ENCODE data around the gene SLC37A2.

SLC37A2 gene

DNA sequence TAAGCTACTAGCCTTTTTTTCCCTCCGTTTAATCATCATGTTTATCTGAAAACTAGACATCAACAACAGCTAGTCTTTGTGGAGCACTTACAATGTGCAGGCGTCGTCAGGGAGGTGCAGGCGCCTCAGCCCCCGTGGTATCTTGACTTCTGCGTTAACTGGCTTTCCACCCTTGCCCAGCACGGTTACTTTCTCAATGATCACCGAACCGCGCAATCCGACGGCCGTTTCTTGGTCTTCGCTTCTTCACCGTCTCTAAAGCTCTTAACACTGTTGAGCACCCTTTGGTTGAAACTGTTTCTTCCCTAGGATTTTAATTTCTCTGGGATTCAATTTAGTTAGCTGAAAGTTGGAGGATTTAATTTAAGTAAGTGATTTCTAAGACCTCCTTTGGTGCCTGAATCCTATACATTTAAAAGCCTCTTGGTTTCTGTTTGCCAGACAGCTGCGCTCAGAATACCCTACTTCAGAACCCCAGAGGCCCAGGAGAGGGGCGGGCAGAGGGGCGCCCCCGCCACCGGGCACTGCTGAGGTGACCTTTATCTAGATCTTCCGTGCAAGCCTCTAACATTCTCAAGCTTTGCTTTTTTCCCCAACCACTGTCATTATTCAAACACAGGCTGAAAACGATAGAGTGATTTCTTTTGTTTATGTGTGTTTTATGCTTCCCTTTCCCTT lies 66.3 kb downstream of the SLC37A2 start:
- TF ChIP-seq, protein P1, sequence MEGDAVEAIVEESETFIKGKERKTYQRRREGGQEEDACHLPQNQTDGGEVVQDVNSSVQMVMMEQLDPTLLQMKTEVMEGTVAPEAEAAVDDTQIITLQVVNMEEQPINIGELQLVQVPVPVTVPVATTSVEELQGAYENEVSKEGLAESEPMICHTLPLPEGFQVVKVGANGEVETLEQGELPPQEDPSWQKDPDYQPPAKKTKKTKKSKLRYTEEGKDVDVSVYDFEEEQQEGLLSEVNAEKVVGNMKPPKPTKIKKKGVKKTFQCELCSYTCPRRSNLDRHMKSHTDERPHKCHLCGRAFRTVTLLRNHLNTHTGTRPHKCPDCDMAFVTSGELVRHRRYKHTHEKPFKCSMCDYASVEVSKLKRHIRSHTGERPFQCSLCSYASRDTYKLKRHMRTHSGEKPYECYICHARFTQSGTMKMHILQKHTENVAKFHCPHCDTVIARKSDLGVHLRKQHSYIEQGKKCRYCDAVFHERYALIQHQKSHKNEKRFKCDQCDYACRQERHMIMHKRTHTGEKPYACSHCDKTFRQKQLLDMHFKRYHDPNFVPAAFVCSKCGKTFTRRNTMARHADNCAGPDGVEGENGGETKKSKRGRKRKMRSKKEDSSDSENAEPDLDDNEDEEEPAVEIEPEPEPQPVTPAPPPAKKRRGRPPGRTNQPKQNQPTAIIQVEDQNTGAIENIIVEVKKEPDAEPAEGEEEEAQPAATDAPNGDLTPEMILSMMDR (conservative IDR thresholded peaks at IDR 0.05; ENCODE audit: control insufficient read depth, insufficient read depth, low read depth, low read length) = no peak

DNA sequence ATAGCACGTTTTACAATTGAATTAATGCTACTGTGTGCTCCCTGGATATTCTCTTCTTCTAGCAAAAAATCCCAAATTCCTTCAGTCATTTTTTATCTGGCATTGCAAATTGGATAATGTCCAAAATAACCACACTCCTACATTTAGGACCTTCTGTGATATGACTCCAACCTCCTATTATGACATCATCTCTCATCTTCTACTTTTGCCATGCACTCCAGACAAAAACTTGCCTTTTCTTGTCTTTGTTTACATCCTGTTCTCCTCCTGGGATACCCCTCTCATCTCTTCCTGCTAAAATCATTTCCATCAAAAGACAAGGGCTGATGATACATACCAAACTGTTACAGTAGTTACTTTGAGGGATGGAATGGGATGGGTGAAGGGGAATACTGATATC lies 69.0 kb downstream of the SLC37A2 start:
- TF ChIP-seq, protein P1 (conservative IDR thresholded peaks at IDR 0.05; ENCODE audit: control insufficient read depth, insufficient read depth, low read depth, low read length) = no peak
- no peak for DNase-seq (ENCODE audit: low read depth)

More for the DNA sequence above, 66.3 kb downstream of the SLC37A2 start:
- H3K4me3 ChIP-seq (ENCODE audit: control insufficient read depth, low read depth, low read length) = no peak overlapping the region
- no peak for DNase-seq (ENCODE audit: low read depth)

DNA sequence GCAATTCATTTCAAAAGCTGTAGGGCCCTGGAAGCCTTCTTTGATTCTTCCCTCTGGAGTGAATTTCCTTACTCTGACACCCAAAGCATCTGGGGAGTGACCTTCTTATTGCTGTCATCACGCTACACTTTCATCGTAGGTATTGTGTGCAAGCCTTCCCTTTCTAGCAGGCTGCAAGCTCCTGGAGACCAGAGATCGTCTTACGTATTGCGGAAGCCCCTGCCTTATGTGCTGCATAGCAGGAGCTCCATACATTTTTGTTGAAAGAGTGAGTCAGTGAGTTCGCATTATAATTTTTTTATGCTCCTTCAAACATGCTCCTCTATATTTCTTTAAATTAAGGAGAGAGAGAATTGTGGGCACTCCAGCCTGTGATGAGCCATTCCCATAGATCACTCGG lies 69.5 kb downstream of the SLC37A2 start:
- TF ChIP-seq, protein P1 (conservative IDR thresholded peaks at IDR 0.05; ENCODE audit: control insufficient read depth, insufficient read depth, low read depth, low read length) = no peak
- H3K4me3 ChIP-seq (ENCODE audit: control insufficient read depth, low read depth, low read length) = no peak overlapping the region
- no peak for DNase-seq (ENCODE audit: low read depth)

More for the DNA sequence above, 69.0 kb downstream of the SLC37A2 start:
- no peak overlapping the region for H3K4me3 ChIP-seq (ENCODE audit: control insufficient read depth, low read depth, low read length)

DNA sequence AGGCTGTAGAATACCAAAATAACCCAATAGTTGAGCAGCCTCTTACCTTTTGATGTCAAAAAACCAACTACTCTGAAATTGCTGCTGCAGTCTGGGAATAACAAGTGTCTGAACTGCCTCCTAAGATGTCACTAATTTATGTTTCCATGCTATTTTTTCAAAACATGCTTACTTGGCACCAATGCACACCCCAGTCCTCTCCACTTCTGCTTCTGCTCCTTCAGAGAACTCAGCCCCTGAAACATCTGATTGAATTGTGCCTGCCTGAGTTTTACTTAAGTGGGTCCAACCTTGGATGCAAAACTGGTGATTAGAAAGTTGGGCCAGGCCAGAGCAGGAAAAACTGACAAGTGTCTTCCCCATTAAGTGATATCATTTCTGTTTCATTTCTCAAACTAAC lies 72.9 kb downstream of the SLC37A2 start:
- DNase-seq (ENCODE audit: low read depth) = no peak
- H3K4me3 ChIP-seq (ENCODE audit: control insufficient read depth, low read depth, low read length) = no peak overlapping the region

DNA sequence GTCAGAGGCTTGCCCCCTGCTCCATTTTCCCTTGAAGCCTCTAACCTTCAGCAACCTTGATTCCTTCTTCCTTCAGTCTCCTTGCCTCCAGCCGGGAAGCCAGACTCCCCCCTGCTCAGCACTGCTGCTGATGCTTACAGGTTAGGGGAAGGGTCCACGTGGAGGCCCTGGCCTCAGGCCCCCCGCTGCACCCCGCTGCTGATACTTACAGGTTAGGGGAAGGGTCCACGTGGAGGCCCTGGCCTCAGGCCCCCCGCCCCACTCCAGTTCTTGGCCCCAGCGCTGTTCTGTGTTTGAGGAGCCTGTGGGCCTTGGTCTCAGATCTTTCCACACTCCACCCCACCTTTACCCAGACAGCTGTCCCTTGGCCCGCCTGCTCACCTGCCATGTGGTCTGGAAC lies 75.9 kb downstream of the SLC37A2 start:
- no peak overlapping the region for H3K4me3 ChIP-seq (ENCODE audit: control insufficient read depth, low read depth, low read length)
- TF ChIP-seq, protein P1 (conservative IDR thresholded peaks at IDR 0.05; ENCODE audit: control insufficient read depth, insufficient read depth, low read depth, low read length) = no peak
- DNase-seq (ENCODE audit: low read depth) = no peak

More for the DNA sequence above, 72.9 kb downstream of the SLC37A2 start:
- TF ChIP-seq, protein P1 (conservative IDR thresholded peaks at IDR 0.05; ENCODE audit: control insufficient read depth, insufficient read depth, low read depth, low read length) = no peak

DNA sequence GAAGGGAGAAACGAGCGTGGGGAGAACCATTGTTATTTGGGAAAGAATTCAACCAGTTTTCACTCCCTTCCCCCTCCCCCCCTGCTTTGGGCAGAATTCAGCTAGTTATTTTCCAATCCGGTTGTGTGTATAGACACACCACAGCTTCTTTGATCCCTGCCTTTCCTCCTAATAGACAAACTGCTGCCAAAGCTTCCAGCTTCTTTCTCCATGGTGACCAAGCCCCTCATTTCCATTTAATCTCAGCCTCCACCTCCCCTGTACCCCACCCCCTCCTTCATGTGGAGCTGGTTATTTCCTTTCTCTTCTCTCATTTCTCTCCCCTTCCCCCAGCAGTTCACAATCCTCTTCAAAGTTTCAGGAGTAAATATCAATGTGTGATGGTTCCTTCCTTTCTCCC lies 76.7 kb downstream of the SLC37A2 start:
- TF ChIP-seq, protein P1 (conservative IDR thresholded peaks at IDR 0.05; ENCODE audit: control insufficient read depth, insufficient read depth, low read depth, low read length) = no peak
- no peak for DNase-seq (ENCODE audit: low read depth)
- no peak overlapping the region for H3K4me3 ChIP-seq (ENCODE audit: control insufficient read depth, low read depth, low read length)
